GM13977 (cell line): ENCODE results near the gene MAGI1.

ENCODE experiments used
- DNase-seq: peaks from one replicate; pipeline ENCODE4 v3.0.0; 2012; ENCODE audit warnings: low spot score
- CTCF ChIP-seq: IDR thresholded peaks from 2 replicates; pipeline ENCODE4 v1.5.1; 2012; ENCODE audit warnings: mild to moderate bottlenecking, control low read depth; ENCODE audit not compliant: insufficient read depth; ENCODE audit errors: extremely low read depth, missing control alignments
- in situ Hi-C: fragments of 300-500 bp; cut with MboI; formaldehyde crosslinking; loops from one replicate; pipeline ENCODE4 v1.12.0; 2022; ENCODE audit warnings: low sequenced_read_pairs, low pct_unique_long_range_greater_than_20kb, mixed read lengths, inconsistent platforms; ENCODE audit not compliant: unreplicated experiment

Gene MAGI1

GRCh38 chr3:65706301-65706700 is 332.4 kb downstream of the MAGI1 start:
- no peak for DNase-seq
- in situ Hi-C loops = no loop called here
- TF ChIP-seq CTCF = no peak

GRCh38 chr3:65703820-65704219 is 334.9 kb downstream of the MAGI1 start:
- TF ChIP-seq CTCF = no peak
- DNase-seq = no peak
- in situ Hi-C loops = no loop called here

- in situ Hi-C loops = no loop called here
- DNase-seq = no peak
- no peak for TF ChIP-seq CTCF
These were observed 335.7 kb downstream of the MAGI1 start for GRCh38 chr3:65703026-65703425.

- no peak for TF ChIP-seq CTCF
- DNase-seq = no peak
- in situ Hi-C loops = no loop called here
These were observed 336.5 kb downstream of the MAGI1 start for GRCh38 chr3:65702202-65702601.

- no peak for DNase-seq
- no peak for TF ChIP-seq CTCF
- in situ Hi-C loops = no loop called here
These were observed 337.2 kb downstream of the MAGI1 start for GRCh38 chr3:65701516-65701915.

GRCh38 chr3:65689436-65689835 is 349.3 kb downstream of the MAGI1 start:
- TF ChIP-seq CTCF = no peak
- in situ Hi-C loops = no loop called here
- no peak for DNase-seq

GRCh38 chr3:65687741-65688140 is 351.0 kb downstream of the MAGI1 start:
- in situ Hi-C loops = no loop called here
- DNase-seq = no peak
- no peak for TF ChIP-seq CTCF
